ENCODE data around the gene TSPAN14. TPM values are rescaled to one million over a fixed set of nuclear protein-coding genes. Genes with fewer than 3 reads are reported as not detected.
A peak's percentile ranks its signal among the peaks of the same experiment; 100 is the strongest.

Gene TSPAN14
- total and polyA plus RNA-seq, 2 of the 13 experiments (the other 11 are each of a cell fraction or from before 2014, with no cell fraction given) = 24.1 to 80.6 TPM

DNA sequence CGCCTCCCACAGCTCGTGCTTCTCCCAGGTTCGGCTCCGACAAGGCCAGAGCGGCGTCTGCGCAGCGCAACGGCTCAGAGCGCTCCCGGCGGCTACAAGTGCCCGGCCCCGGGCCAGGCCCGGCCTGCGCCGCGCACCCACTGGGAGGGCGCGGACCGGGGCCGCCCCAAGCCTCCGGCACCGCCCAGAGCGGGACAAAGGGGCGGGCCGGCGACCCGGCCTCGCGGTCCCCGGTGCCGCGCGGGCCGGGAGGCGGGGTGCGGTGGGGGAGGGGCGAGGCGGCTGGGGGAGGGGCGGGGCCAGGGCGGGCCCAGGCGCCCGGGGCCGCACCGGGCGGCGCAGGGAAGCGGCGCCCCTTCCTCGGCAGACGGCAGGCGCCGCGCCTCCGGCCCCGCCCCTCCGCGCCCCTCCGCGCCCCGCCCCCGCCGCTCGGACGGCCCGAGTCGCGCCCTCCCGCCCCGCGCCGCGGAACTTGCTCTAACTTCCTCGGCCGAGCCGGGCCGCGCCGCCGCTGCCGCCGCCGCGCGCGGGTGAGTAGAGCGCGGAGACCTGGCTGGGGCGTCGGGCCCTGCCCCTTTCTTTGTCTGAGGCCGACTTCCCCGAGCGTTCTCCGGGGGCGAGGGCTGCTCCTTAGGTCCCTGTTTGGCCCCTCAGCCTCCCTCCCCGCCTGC lies at the start of gene TSPAN14 (continued):
- TF ChIP-seq MAFG (CRISPR knock-in tag; IDR thresholded peaks at IDR 0.05) = no peak
- TF ChIP-seq NCOA5 (CRISPR knock-in tag; IDR thresholded peaks at IDR 0.05) = no peak
- no peak for TF ChIP-seq TBL1XR1 (IDR thresholded peaks at IDR 0.05; ENCODE audit: borderline replicate concordance, low read length, partially characterized antibody)
- no peak for TF ChIP-seq ZIK1 (CRISPR knock-in tag; IDR thresholded peaks at IDR 0.05; ENCODE audit: borderline replicate concordance, low read depth)
- TF ChIP-seq, protein P1, sequence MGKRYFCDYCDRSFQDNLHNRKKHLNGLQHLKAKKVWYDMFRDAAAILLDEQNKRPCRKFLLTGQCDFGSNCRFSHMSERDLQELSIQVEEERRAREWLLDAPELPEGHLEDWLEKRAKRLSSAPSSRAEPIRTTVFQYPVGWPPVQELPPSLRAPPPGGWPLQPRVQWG (CRISPR knock-in tag; IDR thresholded peaks at IDR 0.05; ENCODE audit: borderline replicate concordance, low read depth) = no peak
- TF ChIP-seq MAZ (IDR thresholded peaks at IDR 0.05; ENCODE audit: borderline replicate concordance, low read depth, low read length) = 0 out of 2 replicates have a peak, but pooled peaks have one; percentile 21
- peak; percentile 52; the same call in 1 of the 2 replicates for TF ChIP-seq MAZ (CRISPR knock-in tag; IDR thresholded peaks at IDR 0.05; ENCODE audit: low read depth)
- TF ChIP-seq NR2F1 (CRISPR knock-in tag; IDR thresholded peaks at IDR 0.05) = no peak
- TF ChIP-seq ZNF256 (CRISPR knock-in tag; conservative IDR thresholded peaks at IDR 0.05) = no peak
- TF ChIP-seq ERF (CRISPR knock-in tag; IDR thresholded peaks at IDR 0.05) = no peak
- no peak for TF ChIP-seq EHMT2 (IDR thresholded peaks at IDR 0.05; ENCODE audit: borderline replicate concordance, low read depth, low read length)
- no peak for TF ChIP-seq SRY (CRISPR knock-in tag; IDR thresholded peaks at IDR 0.05)
- no peak for TF ChIP-seq ZNF883 (CRISPR knock-in tag; IDR thresholded peaks at IDR 0.05; ENCODE audit: not compliant biosample characterization)
- TF ChIP-seq FOXC1 (CRISPR knock-in tag; IDR thresholded peaks at IDR 0.05; ENCODE audit: borderline replicate concordance) = no peak
- no peak for TF ChIP-seq GLI4 (CRISPR knock-in tag; IDR thresholded peaks at IDR 0.05; ENCODE audit: borderline replicate concordance)
- no peak for TF ChIP-seq NR2C2 (CRISPR knock-in tag; IDR thresholded peaks at IDR 0.05; ENCODE audit: borderline replicate concordance)
- no peak for TF ChIP-seq CBX2 (IDR thresholded peaks at IDR 0.05; ENCODE audit: low read depth, low read length)
- TF ChIP-seq CBX2 (CRISPR knock-in tag; IDR thresholded peaks at IDR 0.05; ENCODE audit: low read depth) = no peak
- TF ChIP-seq ZNF530 (CRISPR knock-in tag; IDR thresholded peaks at IDR 0.05; ENCODE audit: low read depth) = no peak
- no peak for TF ChIP-seq ZBTB21 (CRISPR knock-in tag; IDR thresholded peaks at IDR 0.05)
- TF ChIP-seq, protein P2, sequence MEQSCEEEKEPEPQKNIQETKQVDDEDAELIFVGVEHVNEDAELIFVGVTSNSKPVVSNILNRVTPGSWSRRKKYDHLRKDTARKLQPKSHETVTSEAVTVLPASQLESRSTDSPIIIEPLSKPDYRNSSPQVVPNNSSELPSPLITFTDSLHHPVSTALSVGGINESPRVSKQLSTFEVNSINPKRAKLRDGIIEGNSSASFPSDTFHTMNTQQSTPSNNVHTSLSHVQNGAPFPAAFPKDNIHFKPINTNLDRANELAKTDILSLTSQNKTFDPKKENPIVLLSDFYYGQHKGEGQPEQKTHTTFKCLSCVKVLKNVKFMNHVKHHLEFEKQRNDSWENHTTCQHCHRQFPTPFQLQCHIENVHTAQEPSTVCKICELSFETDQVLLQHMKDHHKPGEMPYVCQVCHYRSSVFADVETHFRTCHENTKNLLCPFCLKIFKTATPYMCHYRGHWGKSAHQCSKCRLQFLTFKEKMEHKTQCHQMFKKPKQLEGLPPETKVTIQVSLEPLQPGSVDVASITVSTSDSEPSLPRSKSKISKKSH (CRISPR knock-in tag; IDR thresholded peaks at IDR 0.05; ENCODE audit: borderline replicate concordance) = no peak
- TF ChIP-seq, protein P3, sequence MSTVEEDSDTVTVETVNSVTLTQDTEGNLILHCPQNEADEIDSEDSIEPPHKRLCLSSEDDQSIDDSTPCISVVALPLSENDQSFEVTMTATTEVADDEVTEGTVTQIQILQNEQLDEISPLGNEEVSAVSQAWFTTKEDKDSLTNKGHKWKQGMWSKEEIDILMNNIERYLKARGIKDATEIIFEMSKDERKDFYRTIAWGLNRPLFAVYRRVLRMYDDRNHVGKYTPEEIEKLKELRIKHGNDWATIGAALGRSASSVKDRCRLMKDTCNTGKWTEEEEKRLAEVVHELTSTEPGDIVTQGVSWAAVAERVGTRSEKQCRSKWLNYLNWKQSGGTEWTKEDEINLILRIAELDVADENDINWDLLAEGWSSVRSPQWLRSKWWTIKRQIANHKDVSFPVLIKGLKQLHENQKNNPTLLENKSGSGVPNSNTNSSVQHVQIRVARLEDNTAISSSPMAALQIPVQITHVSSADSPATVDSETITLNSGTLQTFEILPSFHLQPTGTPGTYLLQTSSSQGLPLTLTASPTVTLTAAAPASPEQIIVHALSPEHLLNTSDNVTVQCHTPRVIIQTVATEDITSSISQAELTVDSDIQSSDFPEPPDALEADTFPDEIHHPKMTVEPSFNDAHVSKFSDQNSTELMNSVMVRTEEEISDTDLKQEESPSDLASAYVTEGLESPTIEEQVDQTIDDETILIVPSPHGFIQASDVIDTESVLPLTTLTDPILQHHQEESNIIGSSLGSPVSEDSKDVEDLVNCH (CRISPR knock-in tag; IDR thresholded peaks at IDR 0.05) = no peak
- TF ChIP-seq HMG20A (CRISPR knock-in tag; IDR thresholded peaks at IDR 0.05; ENCODE audit: borderline replicate concordance) = no peak
- no peak for TF ChIP-seq MAFF (IDR thresholded peaks at IDR 0.05; ENCODE audit: low read depth, low read length)
- no peak for TF ChIP-seq NR3C1 (CRISPR knock-in tag; IDR thresholded peaks at IDR 0.05)
